Ovary (tissue), 9 donors: Measurements from ENCODE around the gene DPH5. TPM values are rescaled to one million over a fixed set of nuclear protein-coding genes. Genes with fewer than 3 reads are reported as not detected.

Experiments used
- DNase-seq, 5 donors: peaks; one replicate each; pipeline ENCODE4 v3.0.0-alpha.2; 2019 to 2020
- H3K27ac ChIP-seq, 2 donors: fragments of 200-600 bp; one replicate each; pipeline versions ENCODE4 v1.5.1 to v1.8.0; 2019 to 2022
- H3K27me3 ChIP-seq: fragments of 200-600 bp; one replicate; pipeline ENCODE4 v1.8.0; 2022
- H3K36me3 ChIP-seq: fragments of 200-600 bp; sonication (generic); one replicate; pipeline ENCODE4 v1.5.1; 2019
- H3K4me1 ChIP-seq: one replicate; pipeline ENCODE4 v1.8.1; 2013; ENCODE audit warnings: mild to moderate bottlenecking, moderate library complexity; ENCODE audit not compliant: insufficient read depth
- H3K4me3 ChIP-seq: fragments of 200-600 bp; sonication (generic); one replicate; pipeline ENCODE4 v1.5.1; 2017
- H3K9me3 ChIP-seq, 2 donors: fragments of 200-600 bp in 1 of 2; sonication (generic) in 1 of 2; one replicate each; pipeline versions ENCODE4 v1.5.1 to v1.8.1; 2013 to 2019; ENCODE audit warnings: mild to moderate bottlenecking in 1 of 2, moderate library complexity in 1 of 2
- CTCF ChIP-seq, 3 donors: fragments of 450-650 bp in 2 of 3; fragments of 200-600 bp in 1 of 3; IDR thresholded peaks; one replicate each; pipeline versions ENCODE4 v1.5.1 to v1.8.0; 2016 to 2022; ENCODE audit warnings: antibody characterized with exemption in 3 of 3, mild to moderate bottlenecking in 1 of 3
- EP300 ChIP-seq: sonication (generic); formaldehyde crosslinking; IDR thresholded peaks from one replicate; pipeline ENCODE4 v1.6.1; 2017; ENCODE audit warnings: antibody characterized with exemption
- POLR2A ChIP-seq: fragments of 450-650 bp; IDR thresholded peaks from one replicate; pipeline ENCODE4 v1.6.1; 2017; ENCODE audit warnings: antibody characterized with exemption, mild to moderate bottlenecking, moderate library complexity
- WGBS, 3 donors: extraction: QIAGEN DNeasy Blood & Tissue Kit in 1 of 3; methylation state at CpG; one replicate each; pipeline versions ENCODE4 v1.1.5 to v1.1.7; 2013 to 2017; 5-methylcytosine and 5-hydroxymethylcytosine counted together
- intact Hi-C, 4 donors: fragments of 100-400 bp; cut with DNase I; formaldehyde crosslinking; loops; one replicate each; pipeline versions ENCODE4 v1.11.0 to v1.15.1; 2022 to 2023
- polyA plus RNA-seq, 2 donors: library from polyadenylated mRNA; stranded (reverse); fragments of 200-250 nt in 1 of 2; fragments of 350-450 nt in 1 of 2; fragmentation: Illumina TruSeq in 1 of 2; extraction: RNeasy Lipid Tissue Mini Kit (QIAGEN cat#74804) in 1 of 2; gene quantifications; one replicate each; pipeline ENCODE4 v1.2.3, GENCODE V29; 2013 to 2014
- total RNA-seq, 7 donors: library from RNA; depleted of rRNA in 2 of 7; stranded (reverse); fragments of >200 nt in 2 of 7; fragmentation: NEBNext Ultra II Directional in 3 of 7; extraction: Animal tissue kit (Norgen Biotek cat#: 25700) in 3 of 7; gene quantifications; one replicate each; pipeline versions ENCODE4 v1.1.0 to v1.2.4, GENCODE V29; 2016 to 2023
- donor health status: DM: no; HTN: no; CAD: no; lungs with moderate emphysema.
- donor health status: DM: no; HTN: no; CAD: no.
- donor health status: Bipolar disorder and iron deficiency.
- donor health status: DM: yes; HTN: yes; CAD: no.
- donor health status: DM: no; HTN: no; CAD: no.
- donor health status: DM: yes; HTN: yes; CAD: no.

The DPH5 gene
- total and polyA plus RNA-seq, 9 donors, result 24.0 to 77.2 (median 48.4) TPM

GRCh38 chr1:100995198-100995988 lies 30.2 kb downstream of the DPH5 start:
- no peaks in the 10 kb centered on the region for H3K27me3 ChIP-seq
- DNase-seq, result no peak
- H3K9me3 ChIP-seq, result no peaks in the 10 kb centered on the region
- TF ChIP-seq EP300, result no peak
- TF ChIP-seq CTCF (IDR thresholded peaks at IDR 0.05), result no peak
- TF ChIP-seq POLR2A, result no peak
- H3K27ac ChIP-seq, result no peak overlapping the region
- intact Hi-C loops, result no loop called here
- whole genome bisulfite sequencing, 3 donors, result 9 to 34% (median 17%) methylated on average over 4 of the region's 4 CpGs
- no peaks in the 10 kb centered on the region for H3K36me3 ChIP-seq
- no peak overlapping the region for H3K4me3 ChIP-seq
- no peaks in the 10 kb centered on the region for H3K4me1 ChIP-seq

GRCh38 chr1:100989306-100990077 lies 36.1 kb downstream of the DPH5 start:
- Histone ChIP-seq H3K27me3 (no peaks in the 10 kb centered on the region), H3K4me1 (no peaks in the 10 kb centered on the region), H3K36me3 (no peaks in the 10 kb centered on the region), H3K27ac (no peak overlapping the region), H3K4me3 (no peak overlapping the region), H3K9me3 (no peaks in the 10 kb centered on the region)
- no peak for DNase-seq
- intact Hi-C loops, result loop anchor here in 1 of 4 donors (10.0 kb wide), 1 partner anchor 75 kb away; no protein-coding TSS in a partner anchor
- TF ChIP-seq EP300 (no peak), POLR2A (no peak), CTCF (IDR thresholded peaks at IDR 0.05) (no peak)
- 49 to 65% (median 59%) methylated on average over 2 of the region's 2 CpGs for WGBS, 3 donors

- TF ChIP-seq EP300, result no peak
- no peak for TF ChIP-seq POLR2A
- no peak for TF ChIP-seq CTCF (IDR thresholded peaks at IDR 0.05)
- WGBS, 3 donors, result 60 to 71% (median 70%) methylated on average over 3 of the region's 3 CpGs
- Histone ChIP-seq H3K27me3 (no peaks in the 10 kb centered on the region), H3K36me3 (no peaks in the 10 kb centered on the region), H3K27ac (no peak overlapping the region), H3K4me1 (no peaks in the 10 kb centered on the region), H3K9me3 (no peaks in the 10 kb centered on the region), H3K4me3 (no peak overlapping the region)
- DNase-seq, result no peak
- intact Hi-C loops, result loop anchor here in 1 of 4 donors (10.0 kb wide), 1 partner anchor 73 kb away; no protein-coding TSS in a partner anchor
Observed at GRCh38 chr1:100988121-100988520, 37.5 kb downstream of the DPH5 start.

GRCh38 chr1:100982793-100983192 lies 42.8 kb downstream of the DPH5 start:
- H3K9me3 ChIP-seq, result no peaks in the 10 kb centered on the region

More at GRCh38 chr1:100982793-100983192, 42.8 kb downstream of the DPH5 start:
- intact Hi-C loops, result loop anchor here in 1 of 4 donors (10.0 kb wide), 1 partner anchor 68 kb away; no protein-coding TSS in a partner anchor
- no peak for DNase-seq
- WGBS, 3 donors, result 95 to 96% (median 95%) methylated on average over 4 of the region's 4 CpGs
- Histone ChIP-seq H3K4me3 (no peak overlapping the region), H3K27ac (no peak overlapping the region), H3K27me3 (no peaks in the 10 kb centered on the region), H3K36me3 (no peaks in the 10 kb centered on the region), H3K4me1 (no peaks in the 10 kb centered on the region)
- TF ChIP-seq CTCF (IDR thresholded peaks at IDR 0.05) (no peak), EP300 (no peak), POLR2A (no peak)
